Measurements from ENCODE around the gene KIRREL3.

Gene KIRREL3

DNA sequence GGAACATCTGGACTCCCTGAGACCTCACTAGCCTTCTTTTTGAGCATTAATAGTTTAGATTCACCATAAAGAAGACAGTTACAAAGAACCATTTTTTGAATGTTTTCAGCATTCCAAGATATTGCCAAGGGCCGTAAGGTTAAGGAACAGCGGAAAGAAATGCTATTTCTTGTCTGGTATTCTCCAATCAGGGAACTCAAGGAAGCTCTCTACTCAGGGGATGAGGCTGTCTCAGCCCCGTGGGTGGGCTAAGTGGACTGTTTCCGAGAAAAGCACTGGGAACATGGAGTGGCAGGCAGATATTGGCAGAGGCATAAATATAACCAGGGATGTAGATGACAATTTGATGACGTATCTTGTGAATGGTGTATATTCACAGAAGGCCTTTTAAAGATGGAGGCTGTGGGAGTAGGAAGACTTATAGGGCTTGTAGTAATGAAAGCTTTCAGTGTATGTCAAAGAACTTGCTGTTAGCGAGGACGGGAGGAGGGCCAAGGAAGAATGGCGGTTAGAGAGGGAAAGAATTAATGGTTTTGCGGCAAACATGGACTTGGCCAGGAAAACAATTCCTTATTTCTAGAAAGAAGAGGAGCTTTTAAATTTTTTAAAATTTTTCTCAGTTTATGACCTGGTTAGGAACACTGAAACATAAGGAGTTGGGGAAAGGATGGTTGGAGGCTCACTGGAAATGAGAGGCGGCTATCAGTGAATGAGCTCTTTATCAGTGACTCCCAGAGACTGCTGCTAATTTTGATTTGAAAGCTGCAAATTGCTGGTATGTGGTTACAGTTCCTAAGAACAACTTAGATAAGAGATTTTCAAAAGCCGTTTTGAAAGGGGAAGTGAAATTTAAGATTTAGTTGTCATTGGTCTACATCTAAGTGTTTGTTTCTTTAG is 580.5 kb downstream of the KIRREL3 start:
- no peak for DNase-seq (ENCODE audit: low spot score)

DNA sequence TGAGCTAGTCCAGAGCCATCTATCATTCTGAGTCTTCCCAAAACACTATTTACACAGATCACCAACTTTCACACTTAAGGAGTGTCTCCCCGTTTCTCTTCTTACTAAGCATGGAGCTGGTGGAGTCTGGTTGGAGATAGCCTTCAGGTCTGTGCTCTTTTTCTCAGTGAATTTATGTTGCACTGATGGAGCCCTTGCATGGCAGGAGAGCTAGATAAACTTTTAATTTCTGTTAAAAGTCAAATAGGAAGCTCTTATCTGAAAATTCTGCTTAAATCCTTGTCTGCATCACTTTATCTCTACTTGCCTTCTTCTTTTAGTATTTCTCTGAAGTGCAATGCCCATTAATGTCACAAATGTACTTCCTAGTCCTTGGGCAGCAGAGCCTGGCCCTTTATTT is 581.7 kb downstream of the KIRREL3 start:
- DNase-seq (ENCODE audit: low spot score), result no peak

DNA sequence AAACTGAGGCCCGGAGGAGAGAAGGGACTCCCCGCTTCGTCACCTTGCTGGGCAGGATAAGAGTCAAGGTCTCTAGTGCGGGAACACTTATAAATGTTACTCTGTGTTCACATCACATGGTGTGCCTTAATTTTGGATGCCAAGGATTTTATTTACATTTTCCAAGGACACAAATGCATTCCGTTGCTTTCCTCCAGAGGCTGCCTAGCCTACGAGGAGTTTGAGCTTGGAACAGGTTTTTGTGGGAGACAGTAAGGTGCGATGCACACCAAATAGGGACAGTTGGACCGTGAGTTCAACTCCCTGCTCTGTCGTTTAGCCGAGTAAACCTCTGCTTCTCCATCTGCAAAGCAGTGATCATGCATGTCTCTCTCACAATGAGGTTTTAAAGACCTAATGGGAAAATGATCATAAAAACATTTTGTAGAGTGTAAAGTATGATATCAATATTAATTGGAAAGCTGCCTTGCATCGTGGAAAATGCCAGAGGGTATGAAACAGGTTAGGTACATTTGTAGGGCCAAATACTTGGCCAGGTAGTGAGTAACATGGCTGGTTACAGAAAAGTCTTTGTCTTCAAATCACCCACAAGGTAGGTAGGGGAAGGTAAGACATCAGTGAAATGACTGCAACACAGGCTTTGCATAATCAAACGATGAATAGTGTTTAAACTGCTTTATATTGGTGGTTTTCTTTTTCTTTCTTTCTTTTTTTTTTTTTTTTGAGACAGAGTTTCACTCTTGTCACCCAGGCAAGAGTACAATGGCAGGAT is 583.3 kb downstream of the KIRREL3 start:
- no peak for DNase-seq (ENCODE audit: low spot score)

DNA sequence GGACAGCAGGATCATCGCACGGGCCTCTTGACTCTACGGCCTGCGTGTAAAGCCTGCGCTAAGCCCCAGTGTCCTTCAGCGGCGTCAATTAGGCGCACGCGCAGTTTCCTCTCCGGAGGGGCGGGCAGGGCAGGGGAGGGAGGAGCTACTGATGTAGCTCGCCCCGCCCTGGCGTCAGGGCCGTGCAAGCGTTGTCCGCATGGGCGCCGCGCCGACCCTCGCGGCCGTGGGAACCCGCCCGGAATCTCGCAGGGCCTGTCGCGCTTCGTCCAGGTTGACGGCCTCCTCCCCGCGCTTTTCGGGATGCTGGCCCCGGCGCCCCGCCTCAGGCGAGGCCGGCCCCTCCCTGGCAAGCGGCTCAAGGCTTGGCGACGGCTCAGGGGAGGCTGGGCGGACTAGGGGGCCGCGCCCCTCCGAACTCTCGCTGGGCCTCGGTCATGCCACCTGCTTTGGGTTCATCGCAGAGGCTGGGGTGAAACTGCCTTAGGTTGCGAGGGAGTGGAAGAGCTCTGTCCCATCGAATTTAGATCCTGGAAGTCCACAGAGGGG is 584.0 kb downstream of the KIRREL3 start:
- no peak for DNase-seq (ENCODE audit: low spot score)

DNA sequence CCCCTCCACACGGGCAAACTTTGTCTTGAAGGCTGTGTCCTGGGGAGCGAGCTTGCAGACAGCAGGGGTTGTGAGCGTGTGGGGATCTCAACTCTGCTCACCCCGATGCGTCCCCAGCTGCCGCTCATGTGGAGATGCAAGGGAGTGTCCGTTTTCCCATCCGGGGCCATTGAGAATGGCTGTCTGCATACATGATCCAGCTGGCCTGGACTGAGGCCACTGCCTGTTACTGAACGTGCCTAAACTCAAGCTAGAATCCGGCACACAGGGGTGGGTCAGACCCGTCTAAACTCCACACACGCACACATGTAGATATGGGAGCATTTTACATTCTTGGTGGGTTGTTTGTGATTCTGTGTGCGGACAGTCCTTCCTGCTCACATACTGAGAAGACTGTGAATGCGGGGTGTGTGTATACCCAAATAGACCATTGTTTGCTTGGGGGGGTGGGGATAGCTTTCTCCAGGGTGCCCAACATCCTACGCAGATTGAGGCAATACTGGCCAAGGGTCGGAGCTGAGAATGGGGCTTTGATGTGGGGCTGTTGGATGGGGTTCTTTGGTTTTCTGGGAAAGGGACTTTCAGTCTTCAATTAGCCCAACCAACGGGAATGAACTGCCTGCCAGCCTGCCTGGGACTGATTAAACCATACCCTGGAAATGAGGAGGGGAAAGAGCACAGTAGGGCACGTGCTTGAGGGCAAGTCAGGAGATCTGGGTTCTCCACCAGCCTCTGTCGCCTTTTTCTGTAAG is 584.7 kb downstream of the KIRREL3 start:
- DNase-seq (ENCODE audit: low spot score), result no peak

DNA sequence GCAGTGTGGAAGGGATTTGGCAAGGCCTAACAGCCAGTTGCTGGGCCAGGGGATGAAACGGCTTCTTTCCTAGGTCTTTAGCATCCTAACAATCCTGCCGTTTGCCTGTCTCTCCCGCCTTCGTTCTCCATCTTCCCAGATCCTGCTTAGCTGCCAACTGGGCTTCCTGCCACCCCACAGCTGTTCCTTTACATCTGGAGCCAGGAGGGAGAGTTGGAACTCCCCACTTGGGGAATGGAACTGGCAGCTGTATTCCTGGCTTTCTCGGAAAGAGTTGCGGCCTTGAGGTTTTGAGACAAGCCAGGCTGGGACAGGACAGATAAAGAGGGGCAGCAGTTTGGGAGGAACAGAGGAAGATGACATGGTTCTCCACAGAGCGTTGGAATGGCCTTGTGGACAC is 585.4 kb downstream of the KIRREL3 start:
- no peak for DNase-seq (ENCODE audit: low spot score)

DNA sequence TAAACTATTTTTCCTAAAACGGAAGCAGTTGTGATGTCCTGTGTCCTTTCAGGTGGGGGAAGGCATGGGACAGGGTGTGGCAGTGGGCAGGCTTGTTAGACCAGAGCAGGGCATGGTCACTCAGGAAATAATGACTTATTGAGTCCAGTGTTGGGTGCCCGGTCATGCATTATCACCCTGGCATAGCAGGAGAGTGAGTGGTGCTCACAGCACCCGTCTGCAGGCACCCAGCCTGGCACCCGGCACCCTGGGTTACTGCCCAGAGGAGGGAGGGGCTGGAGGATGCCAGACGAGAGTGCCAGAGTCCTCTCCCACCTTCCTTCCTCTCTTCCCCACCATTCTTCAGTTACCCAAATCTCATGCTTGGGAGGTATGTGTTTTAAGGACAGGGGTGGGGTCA is 586.0 kb downstream of the KIRREL3 start:
- no peak for DNase-seq (ENCODE audit: low spot score)

DNA sequence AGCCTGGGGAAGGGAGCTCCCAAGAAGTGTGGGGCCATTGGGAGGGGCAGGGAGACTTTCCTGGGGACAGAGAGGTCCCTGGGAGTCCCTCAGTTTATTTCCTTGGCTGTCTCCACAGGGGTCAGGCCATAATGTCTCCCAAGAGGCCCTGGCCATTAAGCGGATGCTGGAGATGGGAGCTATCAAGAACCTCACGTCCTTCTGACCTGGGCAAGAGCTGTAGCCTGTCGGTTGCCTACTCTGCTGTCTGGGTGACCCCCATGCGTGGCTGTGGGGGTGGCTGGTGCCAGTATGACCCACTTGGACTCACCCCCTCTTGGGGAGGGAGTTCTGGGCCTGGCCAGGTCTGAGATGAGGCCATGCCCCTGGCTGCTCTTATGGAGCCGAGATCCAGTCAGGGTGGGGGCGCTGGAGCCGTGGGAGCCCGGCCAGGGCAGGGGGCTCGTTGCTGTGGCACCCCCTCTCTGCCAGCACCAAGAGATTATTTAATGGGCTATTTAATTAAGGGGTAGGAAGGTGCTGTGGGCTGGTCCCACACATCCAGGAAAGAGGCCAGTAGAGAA is 586.6 kb downstream of the KIRREL3 start:
- no peak for DNase-seq (ENCODE audit: low spot score)

DNA sequence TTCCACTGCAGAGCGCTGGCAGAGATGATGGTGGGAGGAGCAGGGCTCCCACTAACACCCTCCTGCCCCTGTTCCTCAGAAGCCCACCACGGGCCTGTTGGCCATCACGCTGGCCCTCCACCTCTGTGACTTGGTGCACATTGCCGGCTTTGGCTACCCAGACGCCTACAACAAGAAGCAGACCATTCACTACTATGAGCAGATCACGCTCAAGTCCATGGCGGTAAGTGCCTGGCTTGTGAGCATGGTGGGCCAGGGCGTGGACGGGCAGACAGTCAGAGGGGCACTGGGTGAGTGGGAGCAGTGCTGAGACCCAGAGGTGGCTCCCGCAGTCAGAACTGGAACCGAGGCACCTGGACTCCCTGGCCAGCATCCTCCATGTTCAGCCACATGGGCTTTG is 587.1 kb downstream of the KIRREL3 start:
- no peak for DNase-seq (ENCODE audit: low spot score)

DNA sequence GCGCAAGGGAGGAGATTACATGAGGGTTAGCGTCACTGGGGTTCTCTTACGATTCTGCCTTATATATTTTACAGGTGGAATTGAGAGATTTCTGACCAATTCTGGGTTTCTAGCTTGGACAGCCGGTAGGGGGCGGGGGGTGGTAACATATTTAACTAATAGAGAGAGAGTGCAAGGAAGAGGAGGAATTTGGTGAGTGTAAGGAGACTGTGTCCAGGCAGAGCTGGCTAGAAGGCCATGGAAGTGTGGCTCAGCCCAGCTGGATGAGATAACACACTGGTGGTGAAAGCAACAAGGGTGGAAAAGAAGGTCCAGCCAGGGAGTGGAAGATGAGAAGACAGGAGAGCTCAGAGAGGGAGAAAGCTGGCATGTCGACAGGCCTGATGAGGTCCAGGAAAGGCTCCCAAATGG is 588.6 kb downstream of the KIRREL3 start:
- DNase-seq (ENCODE audit: low spot score), result no peak

DNA sequence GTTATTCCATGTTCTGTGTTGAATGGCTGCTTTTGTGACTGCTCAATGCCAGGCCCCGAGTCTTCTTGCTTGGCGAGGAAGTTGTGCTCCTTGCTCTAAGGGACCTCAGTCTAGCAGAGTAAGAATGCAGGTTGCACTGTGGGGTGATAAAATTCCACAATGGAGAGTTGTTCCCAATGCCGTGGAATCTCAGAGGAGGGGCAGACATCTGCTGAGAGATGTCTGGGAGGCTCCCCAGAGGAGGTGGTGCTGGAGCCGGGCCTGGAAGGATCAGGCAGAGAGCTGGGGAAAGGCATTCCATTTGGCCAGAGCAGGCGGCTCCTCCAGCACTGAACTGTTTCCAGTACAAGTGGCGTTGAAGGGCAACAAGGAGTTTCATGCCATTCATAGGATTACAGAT is 589.9 kb downstream of the KIRREL3 start:
- no peak for DNase-seq (ENCODE audit: low spot score)

DNA sequence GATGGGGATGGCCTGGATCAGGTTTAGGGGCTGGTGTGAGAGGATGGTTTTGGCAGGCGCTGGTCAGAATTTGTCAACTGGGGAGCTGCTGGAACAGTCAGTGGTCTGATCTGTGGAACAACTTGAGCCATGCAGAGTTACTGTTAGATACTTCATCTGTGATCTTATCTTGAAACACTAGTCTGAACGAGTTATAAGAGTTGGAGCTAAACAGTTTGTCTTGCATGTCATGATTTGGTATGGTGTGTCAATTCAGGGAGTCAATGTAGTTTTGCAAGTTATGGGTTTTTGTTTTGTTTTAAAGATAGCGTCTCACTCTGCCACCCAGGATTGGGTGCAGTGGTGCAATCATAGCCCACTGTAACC is 591.0 kb downstream of the KIRREL3 start:
- no peak for DNase-seq (ENCODE audit: low spot score)

DNA sequence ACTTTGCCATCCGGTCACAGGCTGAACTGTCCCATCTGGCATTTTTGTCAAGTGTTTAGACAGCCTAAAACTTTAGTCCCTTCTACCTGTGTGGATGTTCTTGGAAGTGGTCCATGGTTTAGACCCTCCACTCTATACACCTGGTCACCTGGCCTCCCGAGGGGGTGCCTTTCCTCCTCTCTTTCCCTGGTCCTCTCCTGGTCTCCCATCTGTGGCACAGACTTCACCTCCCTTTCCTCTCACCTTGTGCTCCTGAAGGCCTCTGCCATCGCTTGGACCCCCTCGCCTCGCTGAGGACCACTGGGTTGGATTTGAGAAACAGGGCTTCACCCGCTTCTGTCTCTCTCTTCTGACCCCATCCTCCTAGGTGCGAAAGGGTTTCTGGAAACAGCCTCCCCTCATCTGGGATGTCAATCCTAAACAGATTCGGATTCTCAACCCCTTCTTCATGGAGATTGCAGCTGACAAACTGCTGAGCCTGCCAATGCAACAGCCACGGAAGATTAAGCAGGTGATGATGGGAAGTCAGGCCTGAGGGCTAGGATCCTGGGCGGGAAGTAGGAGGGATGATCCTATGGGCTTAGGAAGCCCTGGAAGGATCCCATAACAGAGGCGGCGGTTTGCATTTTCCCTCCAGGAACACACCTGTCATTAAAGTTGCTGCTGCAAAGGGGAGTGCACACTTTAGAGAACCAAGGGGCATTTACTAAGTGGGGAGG is 591.5 kb downstream of the KIRREL3 start:
- no peak for DNase-seq (ENCODE audit: low spot score)

DNA sequence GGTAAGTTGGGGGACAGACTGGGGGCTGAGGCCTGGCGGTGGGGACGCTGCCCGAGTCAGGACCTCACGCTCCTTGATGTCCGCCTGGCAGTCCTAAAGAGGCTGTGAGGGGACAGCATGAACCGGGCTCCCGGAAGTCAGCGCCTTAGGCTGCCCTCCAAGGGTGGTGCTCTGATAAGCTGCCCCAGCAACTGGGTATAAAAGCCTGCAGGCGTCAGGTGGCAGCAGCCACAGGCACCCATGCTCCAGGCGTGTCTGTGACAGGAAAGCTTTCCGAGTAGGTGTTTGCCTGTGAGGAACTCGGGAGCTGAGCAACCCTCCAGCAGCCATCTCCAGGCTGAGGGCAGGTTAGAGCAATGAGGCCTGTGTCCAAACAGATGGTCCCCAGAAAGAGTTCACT is 592.1 kb downstream of the KIRREL3 start:
- no peak for DNase-seq (ENCODE audit: low spot score)

DNA sequence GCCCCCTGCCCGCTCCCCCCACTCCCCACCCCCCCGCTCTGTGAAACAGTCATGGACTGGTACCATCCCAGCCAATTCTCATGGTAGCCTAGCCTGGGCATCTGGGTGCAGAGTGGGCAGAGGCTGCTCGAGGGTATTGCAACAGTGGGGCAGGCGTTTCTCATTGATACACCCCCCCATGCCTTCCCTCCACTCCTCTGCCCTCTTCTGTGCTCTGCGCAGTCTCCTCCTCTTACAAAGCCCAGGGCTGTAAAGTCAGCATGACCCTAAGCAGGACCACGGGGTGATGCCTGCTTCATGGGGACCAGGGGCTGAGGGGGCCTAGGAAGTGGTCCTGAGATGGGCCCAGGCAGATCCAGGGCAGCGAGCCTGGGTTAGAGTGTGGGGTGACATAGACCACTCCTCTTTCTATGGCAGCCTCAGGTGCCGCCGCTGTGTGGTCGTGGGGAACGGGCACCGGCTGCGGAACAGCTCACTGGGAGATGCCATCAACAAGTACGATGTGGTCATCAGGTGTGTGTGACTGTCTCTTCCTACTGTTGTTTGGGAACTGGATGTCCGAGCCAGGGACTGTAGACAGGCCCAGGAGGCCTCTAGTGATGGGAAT is 592.8 kb downstream of the KIRREL3 start:
- no peak for DNase-seq (ENCODE audit: low spot score)

DNA sequence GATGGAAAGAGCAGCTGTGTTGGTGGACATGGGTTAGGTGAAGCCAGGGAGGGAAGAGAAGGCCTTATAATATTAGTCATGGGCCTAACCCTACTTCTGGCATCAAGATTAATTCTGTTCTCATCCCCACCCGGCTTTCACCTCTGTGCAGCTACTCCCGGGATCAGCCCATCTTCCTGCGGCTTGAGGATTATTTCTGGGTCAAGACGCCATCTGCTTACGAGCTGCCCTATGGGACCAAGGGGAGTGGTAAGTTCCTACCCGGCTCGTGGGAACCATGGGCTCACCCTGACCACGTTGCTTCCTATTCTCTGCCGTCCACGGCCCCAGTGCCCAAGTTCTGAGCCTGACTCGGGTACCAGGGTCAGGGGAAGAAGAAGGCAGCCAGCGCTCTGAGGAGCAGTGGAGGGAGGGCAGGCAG is 593.5 kb downstream of the KIRREL3 start:
- DNase-seq (ENCODE audit: low spot score), result no peak

DNA sequence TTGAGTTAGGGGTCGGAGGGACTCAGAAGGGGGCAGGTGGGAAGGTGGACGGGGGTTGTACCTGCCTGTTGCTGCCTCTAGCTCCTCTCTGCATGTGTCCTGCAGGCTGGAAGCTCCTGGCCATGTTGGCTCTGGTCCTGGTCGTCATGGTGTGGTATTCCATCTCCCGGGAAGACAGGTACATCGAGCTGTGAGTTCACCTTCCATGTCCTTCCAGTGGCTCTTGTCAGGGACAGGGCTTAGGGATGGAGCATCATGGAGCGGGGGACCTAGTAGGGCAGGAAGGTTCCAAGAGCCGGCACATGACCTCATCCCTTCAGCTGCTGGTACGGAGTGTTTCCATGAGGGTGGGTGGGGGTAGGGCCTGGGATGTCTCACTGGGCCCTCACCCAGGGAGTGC is 594.2 kb downstream of the KIRREL3 start:
- no peak for DNase-seq (ENCODE audit: low spot score)

DNA sequence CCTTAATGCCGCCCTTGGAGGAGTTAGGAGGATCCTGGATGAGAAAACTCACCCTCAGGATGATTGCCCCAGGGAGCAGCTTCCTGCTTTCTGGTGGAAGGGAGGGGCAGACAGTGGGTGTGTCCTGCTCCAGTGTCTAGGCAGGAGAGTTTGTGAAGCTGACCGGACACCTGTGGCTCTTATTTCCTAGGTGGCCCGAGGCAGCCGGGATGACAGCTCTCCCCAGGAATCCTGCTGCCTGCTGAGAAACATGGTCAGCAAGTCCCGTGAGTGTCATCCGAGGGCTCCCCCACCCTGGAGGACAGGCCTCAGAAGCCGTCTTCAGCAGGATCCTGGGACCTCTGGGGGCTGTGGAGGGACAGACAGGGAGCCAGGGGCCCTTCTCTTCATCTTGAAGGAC is 594.7 kb downstream of the KIRREL3 start:
- DNase-seq (ENCODE audit: low spot score), result no peak

DNA sequence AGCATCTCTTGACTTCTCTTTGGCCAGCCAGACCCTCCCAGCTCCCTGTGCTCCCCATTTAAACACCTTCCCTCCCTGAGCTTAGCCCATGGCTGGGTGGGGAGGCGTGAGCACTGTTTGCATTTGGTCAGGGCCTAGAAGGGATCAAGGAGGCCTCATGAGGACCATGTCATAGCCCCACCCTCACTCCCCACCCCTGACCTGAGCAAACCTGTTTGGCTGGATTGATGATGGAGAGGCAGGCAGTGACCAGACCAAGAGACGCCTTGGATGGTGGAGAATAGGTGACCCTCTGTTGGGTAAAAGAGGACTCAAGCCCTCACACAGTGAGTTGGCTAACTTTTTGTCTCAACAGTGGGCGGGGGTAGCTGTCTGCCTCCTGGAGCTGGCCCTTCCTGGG is 595.2 kb downstream of the KIRREL3 start:
- no peak for DNase-seq (ENCODE audit: low spot score)

DNA sequence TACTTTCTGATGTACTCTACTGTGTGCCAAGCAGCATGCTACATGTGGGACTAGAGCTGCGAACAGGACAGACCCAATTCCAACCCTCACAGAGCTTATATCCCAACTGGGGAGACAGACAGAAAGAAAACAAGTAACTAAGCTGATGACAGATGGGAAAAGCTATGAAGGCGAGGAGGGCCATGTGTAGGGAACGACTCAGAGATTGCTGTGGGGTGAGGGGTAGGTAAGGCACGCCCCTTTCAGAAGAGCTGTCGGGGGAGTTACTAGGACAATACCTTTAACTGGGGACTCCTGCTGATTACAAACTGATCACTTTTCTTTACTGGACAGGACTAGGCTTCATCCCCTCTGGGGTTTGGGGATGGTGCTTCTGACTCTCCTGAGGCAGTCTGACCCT is 596.2 kb downstream of the KIRREL3 start:
- no peak for DNase-seq (ENCODE audit: low spot score)

DNA sequence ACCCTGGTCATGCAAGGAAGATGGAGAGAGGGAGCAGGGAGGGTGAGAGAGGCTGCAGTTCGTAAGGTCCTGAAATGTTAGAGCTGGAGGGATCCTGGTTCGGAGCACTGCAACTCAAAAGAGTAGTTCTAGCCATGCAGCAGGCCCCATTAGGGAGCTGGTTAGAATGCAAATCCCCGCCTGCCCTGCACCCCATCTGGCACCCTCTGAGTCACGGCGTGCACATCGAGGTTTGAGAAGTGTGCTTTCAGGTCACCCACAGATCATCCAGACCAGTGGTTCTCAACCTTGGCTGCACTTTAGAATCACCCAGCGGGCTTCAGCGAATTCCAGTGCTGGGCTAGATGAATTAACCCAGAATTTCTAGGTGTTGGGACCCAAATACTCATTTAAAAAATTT is 596.9 kb downstream of the KIRREL3 start:
- no peak for DNase-seq (ENCODE audit: low spot score)
